Activated naive CD8-positive, alpha-beta T cell treated with anti-CD3 and anti-CD28 coated beads, Interleukin-2, amount 50 U/mL, for 24 hours (primary cell): Measurements from ENCODE around the gene ACTL7A.

Experiments
- ATAC-seq: fragments of 150-1000 bp; cut with Tn5 transposase; one replicate; pipeline ENCODE4 v1.10.0; 2021
- DNase-seq: peaks from one replicate; pipeline ENCODE4 v3.0.0; 2021
- H3K27ac Mint-ChIP-seq: one replicate; pipeline ENCODE4 v1.8.0; 2021; ENCODE audit warnings: mild to moderate bottlenecking, mixed read lengths
- H3K27me3 Mint-ChIP-seq: one replicate; pipeline ENCODE4 v1.8.0; 2021; ENCODE audit warnings: mixed read lengths
- H3K36me3 Mint-ChIP-seq: one replicate; pipeline ENCODE4 v1.8.0; 2021; ENCODE audit warnings: low read depth, mixed read lengths
- H3K4me1 Mint-ChIP-seq: one replicate; pipeline ENCODE4 v1.8.0; 2021; ENCODE audit warnings: mixed read lengths
- H3K4me3 Mint-ChIP-seq: one replicate; pipeline ENCODE4 v1.8.0; 2021; ENCODE audit warnings: mild to moderate bottlenecking, moderate library complexity, mixed read lengths
- H3K9me3 Mint-ChIP-seq: one replicate; pipeline ENCODE4 v1.8.0; 2021; ENCODE audit warnings: mixed read lengths

ACTL7A gene

DNA sequence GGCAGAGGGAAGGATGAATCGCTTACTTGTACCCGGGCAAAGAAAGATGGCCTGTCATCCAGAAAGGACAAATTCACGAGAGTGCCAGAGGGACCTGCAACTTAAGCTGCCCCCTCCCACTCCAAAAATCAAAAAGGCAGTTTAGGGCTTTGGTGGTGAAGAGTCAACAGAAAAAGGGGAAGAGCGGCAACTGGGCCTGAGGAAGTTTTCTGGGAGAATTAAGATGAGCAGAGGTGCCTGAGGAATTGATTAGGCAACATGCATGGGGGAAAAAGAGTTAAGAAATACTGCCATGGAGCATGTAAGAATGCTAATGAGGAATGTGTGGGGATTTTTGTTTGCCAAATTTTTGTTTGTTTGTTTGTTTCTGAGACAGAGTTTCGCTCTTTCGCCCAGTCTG is 4.5 kb upstream of the ACTL7A start:
- no peaks in the 10 kb centered on the region for H3K36me3 Mint-ChIP-seq
- no peaks in the 10 kb centered on the region for H3K9me3 Mint-ChIP-seq
- peaks cover 2% of the 10 kb centered on the region for H3K4me1 Mint-ChIP-seq
- H3K4me3 Mint-ChIP-seq = no peak overlapping the region
- DNase-seq (no peak), ATAC-seq (no peak)
- no peaks in the 10 kb centered on the region for H3K27me3 Mint-ChIP-seq
- H3K27ac Mint-ChIP-seq = no peak overlapping the region

GRCh38 chr9:108859459-108860114 is 2.5 kb upstream of the ACTL7A start:
- DNase-seq (no peak), ATAC-seq (peak; percentile 70)
- H3K27me3 Mint-ChIP-seq = no peaks in the 10 kb centered on the region
- peaks cover 2% of the 10 kb centered on the region for H3K4me1 Mint-ChIP-seq
- H3K9me3 Mint-ChIP-seq = no peaks in the 10 kb centered on the region
- H3K27ac Mint-ChIP-seq = no peak overlapping the region
- H3K36me3 Mint-ChIP-seq = no peaks in the 10 kb centered on the region
- no peak overlapping the region for H3K4me3 Mint-ChIP-seq

- Mint-ChIP-seq H3K36me3 (no peaks in the 10 kb centered on the region), H3K4me1 (peaks cover 2% of the 10 kb centered on the region), H3K4me3 (no peak overlapping the region), H3K9me3 (no peaks in the 10 kb centered on the region), H3K27me3 (no peaks in the 10 kb centered on the region), H3K27ac (no peak overlapping the region)
- ATAC-seq (no peak), DNase-seq (no peak)
Measured at GRCh38 chr9:108860354-108860753, 1.7 kb upstream of the ACTL7A start.

DNA sequence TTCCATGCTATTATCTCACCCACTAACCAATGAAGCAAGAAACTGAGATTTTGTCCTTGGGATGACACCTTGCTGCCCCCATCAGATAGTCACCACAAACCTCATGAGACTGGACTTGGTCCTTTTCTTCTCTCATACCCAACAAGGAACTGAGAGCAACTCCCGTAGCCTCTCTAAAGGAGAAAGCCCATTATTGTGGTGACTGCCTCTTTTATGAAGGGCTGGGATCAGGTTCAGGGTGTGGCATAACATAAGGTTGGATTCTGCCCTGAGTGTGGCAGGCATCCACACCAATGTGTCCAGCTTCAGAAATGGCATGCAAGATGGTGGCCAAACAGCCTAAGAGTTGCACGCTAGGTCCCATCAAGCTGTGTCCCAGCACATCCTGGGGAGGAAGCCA is 1.3 kb upstream of the ACTL7A start:
- no peak overlapping the region for H3K27ac Mint-ChIP-seq
- ATAC-seq = no peak

DNA sequence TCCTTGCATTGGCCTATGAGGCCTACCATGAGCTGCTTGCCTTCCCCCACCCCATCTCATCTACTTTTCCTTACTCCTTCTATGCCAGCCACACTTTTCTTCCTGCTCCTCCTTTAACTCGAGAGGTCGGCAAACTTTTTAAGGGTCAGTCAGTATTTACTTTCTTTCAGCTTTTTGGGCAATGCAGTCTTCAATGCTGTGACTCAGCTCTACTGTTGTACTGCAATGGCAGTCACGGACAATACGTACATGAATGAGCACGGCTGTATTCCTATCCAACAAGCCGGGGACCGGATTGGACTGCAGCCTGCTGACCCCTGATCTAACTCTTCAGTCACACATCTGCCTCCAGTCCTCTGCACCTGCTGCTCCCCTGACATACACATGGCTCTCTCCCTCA is 602 bp upstream of the ACTL7A start:
- no peaks in the 10 kb centered on the region for H3K27me3 Mint-ChIP-seq
- no peaks in the 10 kb centered on the region for H3K9me3 Mint-ChIP-seq
- no peak overlapping the region for H3K4me3 Mint-ChIP-seq
- ATAC-seq (no peak), DNase-seq (no peak)
- H3K36me3 Mint-ChIP-seq = no peaks in the 10 kb centered on the region
- H3K27ac Mint-ChIP-seq = no peak overlapping the region
- H3K4me1 Mint-ChIP-seq = peaks cover 2% of the 10 kb centered on the region

More for the DNA sequence above, 1.3 kb upstream of the ACTL7A start:
- H3K4me3 Mint-ChIP-seq = no peak overlapping the region
- no peaks in the 10 kb centered on the region for H3K36me3 Mint-ChIP-seq
- peaks cover 2% of the 10 kb centered on the region for H3K4me1 Mint-ChIP-seq
- no peaks in the 10 kb centered on the region for H3K27me3 Mint-ChIP-seq
- no peak for DNase-seq
- H3K9me3 Mint-ChIP-seq = no peaks in the 10 kb centered on the region

DNA sequence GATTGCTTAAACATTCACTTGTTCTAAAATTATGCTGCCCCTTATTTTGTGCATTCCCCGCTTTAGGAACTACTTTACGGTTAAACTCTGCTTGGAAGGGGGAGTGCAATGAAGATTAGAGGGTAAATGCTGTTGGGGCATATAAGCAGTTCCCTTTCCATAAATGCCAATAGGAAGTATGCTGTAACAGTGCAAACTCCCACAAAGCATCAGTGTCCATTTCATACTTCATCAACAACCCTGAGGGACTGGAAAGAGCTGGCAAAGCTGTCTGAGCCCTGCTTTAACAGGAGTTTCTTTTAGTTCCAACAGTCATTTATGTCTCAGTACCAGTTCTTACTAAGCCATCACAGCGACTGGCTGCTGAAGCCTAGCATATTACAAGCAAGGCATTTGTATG is 1.8 kb downstream of the ACTL7A start:
- Mint-ChIP-seq H3K4me3 (no peak overlapping the region), H3K9me3 (no peaks in the 10 kb centered on the region), H3K27me3 (no peaks in the 10 kb centered on the region), H3K4me1 (peaks cover 2% of the 10 kb centered on the region), H3K27ac (no peak overlapping the region), H3K36me3 (peaks cover 17% of the 10 kb centered on the region)
- ATAC-seq (no peak), DNase-seq (no peak)

DNA sequence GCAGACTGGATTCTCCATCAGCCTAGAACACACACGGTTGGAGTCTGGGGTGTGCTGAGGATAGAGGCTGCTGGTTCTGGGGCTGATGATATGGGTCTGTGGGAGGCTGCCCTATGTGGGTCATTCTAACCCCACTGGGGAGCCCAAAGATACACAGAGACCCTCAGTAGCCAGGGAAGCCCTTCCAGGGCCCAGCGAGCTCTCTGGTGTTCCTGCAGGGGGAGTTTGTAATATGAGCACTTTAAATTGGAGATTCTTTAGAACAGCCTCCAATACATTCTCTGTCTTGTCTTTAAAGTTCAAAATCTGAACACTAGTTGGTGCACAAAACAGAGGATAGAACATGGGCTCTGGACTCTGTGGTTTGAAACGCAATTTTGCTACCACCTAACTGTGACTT is 2.4 kb downstream of the ACTL7A start:
- H3K27ac Mint-ChIP-seq = no peak overlapping the region
- peaks cover 2% of the 10 kb centered on the region for H3K4me1 Mint-ChIP-seq
- H3K27me3 Mint-ChIP-seq = no peaks in the 10 kb centered on the region
- ATAC-seq = no peak
- H3K36me3 Mint-ChIP-seq = peaks cover 23% of the 10 kb centered on the region
- H3K9me3 Mint-ChIP-seq = no peaks in the 10 kb centered on the region
- no peak overlapping the region for H3K4me3 Mint-ChIP-seq
- no peak for DNase-seq

DNA sequence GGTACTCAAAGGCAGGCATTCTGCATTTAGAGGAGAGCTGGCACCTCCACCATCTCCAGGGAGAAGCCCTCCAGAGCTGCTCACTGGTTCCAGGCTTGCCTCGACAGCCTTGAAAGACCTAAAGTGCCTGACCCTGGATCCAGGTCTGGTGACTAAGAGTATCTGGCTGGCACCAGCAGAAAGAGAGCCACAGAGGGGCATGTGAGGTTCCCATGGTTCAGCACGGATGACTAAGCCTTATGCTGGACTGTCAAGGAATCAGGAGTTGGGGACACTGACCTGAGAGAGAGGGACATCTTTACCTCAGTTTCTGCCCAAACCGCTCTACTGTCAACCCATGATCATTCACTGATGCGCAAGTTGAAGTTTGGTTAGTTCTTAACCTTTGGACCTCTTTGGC is 3.0 kb downstream of the ACTL7A start:
- DNase-seq (no peak), ATAC-seq (no peak)
- no peak overlapping the region for H3K4me3 Mint-ChIP-seq
- H3K27me3 Mint-ChIP-seq = no peaks in the 10 kb centered on the region
- peaks cover 28% of the 10 kb centered on the region for H3K36me3 Mint-ChIP-seq
- no peaks in the 10 kb centered on the region for H3K9me3 Mint-ChIP-seq
- no peak overlapping the region for H3K27ac Mint-ChIP-seq
- H3K4me1 Mint-ChIP-seq = no peaks in the 10 kb centered on the region

DNA sequence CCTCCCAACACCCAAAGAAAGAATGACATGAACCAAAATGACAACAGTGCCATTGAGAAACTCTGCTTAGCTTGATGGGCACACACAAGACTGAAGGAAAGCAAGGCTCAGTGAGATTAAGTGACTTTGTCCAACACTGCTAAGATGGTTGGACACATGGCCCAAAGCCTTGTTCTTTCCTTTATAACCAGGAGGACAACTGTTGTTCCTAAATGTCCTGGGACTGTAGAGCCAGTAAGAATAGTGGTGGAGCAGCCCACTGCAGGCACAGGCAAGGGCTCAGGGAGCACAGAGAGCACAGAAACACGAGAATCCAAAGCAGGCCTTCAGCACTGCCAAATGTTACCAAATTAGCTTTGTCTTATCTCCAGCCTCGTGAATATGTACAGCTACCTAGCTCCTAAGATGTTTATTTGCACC is 3.9 kb downstream of the ACTL7A start:
- peaks cover 36% of the 10 kb centered on the region for H3K36me3 Mint-ChIP-seq
- DNase-seq (no peak), ATAC-seq (no peak)
- H3K27me3 Mint-ChIP-seq = no peaks in the 10 kb centered on the region
- no peaks in the 10 kb centered on the region for H3K9me3 Mint-ChIP-seq
- no peak overlapping the region for H3K27ac Mint-ChIP-seq
- H3K4me1 Mint-ChIP-seq = no peaks in the 10 kb centered on the region
- no peak overlapping the region for H3K4me3 Mint-ChIP-seq

DNA sequence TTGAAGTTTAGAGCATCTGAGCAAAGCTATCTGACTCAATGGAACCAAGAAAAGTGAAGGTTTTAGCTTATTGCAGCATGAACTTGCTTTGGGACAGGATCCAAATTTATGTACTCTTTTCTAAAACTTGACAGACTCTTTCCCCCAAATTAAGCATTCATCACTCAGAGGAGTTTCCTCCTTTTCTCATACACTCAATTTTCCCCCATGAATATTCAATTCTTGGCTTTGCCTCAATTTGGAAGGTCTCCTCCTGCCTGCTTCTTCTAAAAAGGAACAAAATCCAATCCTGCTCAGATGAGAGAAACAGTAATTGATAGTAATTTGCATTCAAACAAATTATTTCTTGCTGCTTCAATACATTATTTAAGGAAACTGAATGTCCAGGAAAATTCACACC is 5.0 kb downstream of the ACTL7A start:
- no peak for ATAC-seq

DNA sequence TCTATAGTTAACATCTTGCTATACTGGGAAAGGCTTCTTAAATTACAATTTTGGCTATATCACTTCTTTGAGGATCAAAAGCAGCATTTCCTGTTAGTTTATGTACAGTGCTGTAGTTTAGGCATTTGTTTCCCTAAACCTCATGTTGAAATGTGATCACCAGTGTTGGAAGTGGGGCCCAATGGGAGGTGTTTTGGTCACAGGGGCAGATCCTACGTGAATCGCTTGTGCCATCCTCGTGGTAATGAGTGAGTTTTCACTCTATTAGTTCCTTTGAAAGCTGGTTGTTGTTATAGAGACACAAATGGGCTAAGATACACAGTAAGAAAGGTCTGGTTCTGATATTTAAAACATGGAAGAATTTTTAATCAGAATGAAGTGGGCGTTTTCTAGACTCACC is 5.8 kb downstream of the ACTL7A start:
- H3K27ac Mint-ChIP-seq = no peak overlapping the region
- peaks cover 4% of the 10 kb centered on the region for H3K9me3 Mint-ChIP-seq
- no peaks in the 10 kb centered on the region for H3K4me1 Mint-ChIP-seq
- H3K4me3 Mint-ChIP-seq = no peak overlapping the region
- H3K27me3 Mint-ChIP-seq = no peaks in the 10 kb centered on the region
- H3K36me3 Mint-ChIP-seq = peaks cover 50% of the 10 kb centered on the region
- ATAC-seq (no peak), DNase-seq (no peak)

More for the DNA sequence above, 5.0 kb downstream of the ACTL7A start:
- Mint-ChIP-seq H3K27ac (no peak overlapping the region), H3K4me3 (no peak overlapping the region), H3K36me3 (peaks cover 46% of the 10 kb centered on the region), H3K4me1 (no peaks in the 10 kb centered on the region), H3K27me3 (no peaks in the 10 kb centered on the region), H3K9me3 (peaks cover 4% of the 10 kb centered on the region)
- DNase-seq = no peak

DNA sequence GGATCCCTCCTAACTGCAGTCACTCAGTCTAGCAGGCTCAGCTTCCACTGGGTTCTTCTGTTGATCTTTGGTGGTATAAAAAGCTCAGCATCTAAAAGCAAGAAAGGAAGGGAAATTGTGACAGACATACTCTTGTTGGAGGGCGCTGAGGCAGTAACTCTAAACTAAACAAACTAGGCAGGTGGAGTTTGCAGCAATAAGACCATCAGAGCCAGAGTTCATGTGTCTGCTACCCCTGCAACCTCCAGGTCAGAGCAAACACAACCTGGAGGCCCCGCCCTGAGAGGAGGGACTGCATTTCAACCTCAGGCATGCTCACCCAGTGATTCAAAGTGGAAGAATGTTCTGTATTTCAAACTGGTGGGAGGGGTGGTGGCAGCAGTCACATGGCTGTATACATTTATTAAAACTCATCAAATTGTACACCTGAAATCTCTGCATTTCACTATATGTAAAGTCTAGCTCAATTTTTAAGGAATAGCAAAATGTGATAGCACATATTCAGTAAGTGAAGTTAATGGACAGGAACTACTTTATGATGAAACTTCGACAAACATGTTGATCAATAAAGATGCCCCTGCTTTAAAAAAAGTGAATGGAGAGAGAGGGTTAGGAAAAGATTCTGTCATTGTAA is 7.1 kb downstream of the ACTL7A start:
- H3K9me3 Mint-ChIP-seq = peaks cover 4% of the 10 kb centered on the region
- no peak overlapping the region for H3K27ac Mint-ChIP-seq
- DNase-seq = no peak
- no peak for ATAC-seq
- peaks cover 62% of the 10 kb centered on the region for H3K36me3 Mint-ChIP-seq
- H3K27me3 Mint-ChIP-seq = no peaks in the 10 kb centered on the region
- no peak overlapping the region for H3K4me3 Mint-ChIP-seq
- H3K4me1 Mint-ChIP-seq = no peaks in the 10 kb centered on the region

- H3K4me3 Mint-ChIP-seq = no peak overlapping the region
- peaks cover 2% of the 10 kb centered on the region for H3K4me1 Mint-ChIP-seq
- H3K27me3 Mint-ChIP-seq = no peaks in the 10 kb centered on the region
- ATAC-seq (no peak), DNase-seq (no peak)
- H3K9me3 Mint-ChIP-seq = peaks cover 4% of the 10 kb centered on the region
- H3K36me3 Mint-ChIP-seq = peaks cover 78% of the 10 kb centered on the region
- H3K27ac Mint-ChIP-seq = no peak overlapping the region
Measured at GRCh38 chr9:108874058-108874788, 12.2 kb downstream of the ACTL7A start.

GRCh38 chr9:108876425-108876824 is 14.4 kb downstream of the ACTL7A start:
- Mint-ChIP-seq H3K4me3 (no peak overlapping the region), H3K27ac (no peak overlapping the region), H3K4me1 (peaks cover 2% of the 10 kb centered on the region), H3K9me3 (peaks cover 3% of the 10 kb centered on the region), H3K36me3 (peaks cover 76% of the 10 kb centered on the region), H3K27me3 (no peaks in the 10 kb centered on the region)
- DNase-seq (no peak), ATAC-seq (no peak)

DNA sequence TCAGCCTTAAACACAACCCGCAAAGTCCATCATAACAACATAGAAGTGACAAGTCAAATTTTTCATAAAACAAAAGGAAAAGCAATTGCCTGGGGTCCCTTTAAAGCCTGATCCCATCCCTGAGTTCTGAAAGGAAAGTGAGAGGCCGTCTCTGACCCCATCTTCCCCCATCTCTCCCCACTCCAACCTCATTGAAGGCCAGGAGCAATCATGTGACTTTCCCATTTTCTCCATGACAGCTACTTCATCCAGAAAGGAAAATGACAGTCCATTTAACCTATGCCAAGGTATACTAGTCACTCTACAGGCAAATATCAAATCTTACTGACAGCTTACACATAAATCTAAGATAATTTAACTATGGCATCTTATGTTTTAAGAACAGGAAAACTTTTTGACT is 15.5 kb downstream of the ACTL7A start:
- no peak overlapping the region for H3K4me3 Mint-ChIP-seq
- H3K27me3 Mint-ChIP-seq = no peaks in the 10 kb centered on the region
- peaks cover 73% of the 10 kb centered on the region for H3K36me3 Mint-ChIP-seq
- H3K9me3 Mint-ChIP-seq = no peaks in the 10 kb centered on the region
- H3K4me1 Mint-ChIP-seq = peaks cover 2% of the 10 kb centered on the region
- peak overlapping the region; percentile 68 for H3K27ac Mint-ChIP-seq
- no peak for DNase-seq
- ATAC-seq = no peak
